Left forelimb (tissue), 1 donor: ENCODE results near the gene SUSD5.
"Not testable (repeated sequence)": the region's sequence is repeated elsewhere in the genome, so short reads cannot be mapped to it uniquely, and the experiment has no call there.

Experiments used
- DNase-seq: peaks from one replicate; pipeline ENCODE4 v3.0.0-alpha.2; 2018; ENCODE audit warnings: low spot score

Gene SUSD5

GRCh38 chr3:33194303-33194702 is 24.3 kb downstream of the SUSD5 start:
- DNase-seq = no peak

GRCh38 chr3:33187368-33187634 is 31.3 kb downstream of the SUSD5 start:
- DNase-seq = no peak

- no peak for DNase-seq
Observed at GRCh38 chr3:33186524-33187367, 31.9 kb downstream of the SUSD5 start.

GRCh38 chr3:33184863-33185262 is 33.7 kb downstream of the SUSD5 start:
- DNase-seq = no peak

- not testable (repeated sequence) for DNase-seq
Observed at GRCh38 chr3:33181641-33182040, 37.0 kb downstream of the SUSD5 start.

- DNase-seq = no peak
Observed at GRCh38 chr3:33181229-33181628, 37.4 kb downstream of the SUSD5 start.

GRCh38 chr3:33179132-33179531 is 39.5 kb downstream of the SUSD5 start:
- no peak for DNase-seq

GRCh38 chr3:33174711-33175414 is 43.7 kb downstream of the SUSD5 start:
- DNase-seq = no peak

- DNase-seq = no peak
Observed at GRCh38 chr3:33174095-33174494, 44.5 kb downstream of the SUSD5 start.

GRCh38 chr3:33173672-33174071 is 44.9 kb downstream of the SUSD5 start:
- no peak for DNase-seq

- no peak for DNase-seq
Observed at GRCh38 chr3:33173103-33173502, 45.5 kb downstream of the SUSD5 start.

- DNase-seq = no peak
Observed at GRCh38 chr3:33171580-33171979, 47.0 kb downstream of the SUSD5 start.

- DNase-seq = no peak
Observed at GRCh38 chr3:33170531-33170930, 48.1 kb downstream of the SUSD5 start.

GRCh38 chr3:33167716-33168336 is 50.8 kb downstream of the SUSD5 start:
- DNase-seq = no peak

GRCh38 chr3:33167284-33167683 is 51.3 kb downstream of the SUSD5 start:
- DNase-seq = no peak

- no peak for DNase-seq
Observed at GRCh38 chr3:33166095-33166494, 52.5 kb downstream of the SUSD5 start.

GRCh38 chr3:33165372-33165771 is 53.2 kb downstream of the SUSD5 start:
- DNase-seq = no peak

GRCh38 chr3:33162621-33163020 is 56.0 kb downstream of the SUSD5 start:
- not testable (repeated sequence) for DNase-seq

- DNase-seq = no peak
Observed at GRCh38 chr3:33159981-33160380, 58.6 kb downstream of the SUSD5 start.

GRCh38 chr3:33159234-33159633 is 59.4 kb downstream of the SUSD5 start:
- no peak for DNase-seq

- no peak for DNase-seq
Observed at GRCh38 chr3:33155301-33155700, 63.3 kb downstream of the SUSD5 start.

GRCh38 chr3:33153782-33154181 is 64.8 kb downstream of the SUSD5 start:
- no peak for DNase-seq
